GM21423 (cell line): ENCODE results near the gene CFAP100.

ENCODE experiments used
- ATAC-seq: cut with Tn5 transposase; IDR thresholded peaks from one replicate; pipeline ENCODE4 v1.9.1; 2021; ENCODE audit warnings: mild to moderate bottlenecking, moderate library complexity; ENCODE audit not compliant: unreplicated experiment

Gene CFAP100

DNA sequence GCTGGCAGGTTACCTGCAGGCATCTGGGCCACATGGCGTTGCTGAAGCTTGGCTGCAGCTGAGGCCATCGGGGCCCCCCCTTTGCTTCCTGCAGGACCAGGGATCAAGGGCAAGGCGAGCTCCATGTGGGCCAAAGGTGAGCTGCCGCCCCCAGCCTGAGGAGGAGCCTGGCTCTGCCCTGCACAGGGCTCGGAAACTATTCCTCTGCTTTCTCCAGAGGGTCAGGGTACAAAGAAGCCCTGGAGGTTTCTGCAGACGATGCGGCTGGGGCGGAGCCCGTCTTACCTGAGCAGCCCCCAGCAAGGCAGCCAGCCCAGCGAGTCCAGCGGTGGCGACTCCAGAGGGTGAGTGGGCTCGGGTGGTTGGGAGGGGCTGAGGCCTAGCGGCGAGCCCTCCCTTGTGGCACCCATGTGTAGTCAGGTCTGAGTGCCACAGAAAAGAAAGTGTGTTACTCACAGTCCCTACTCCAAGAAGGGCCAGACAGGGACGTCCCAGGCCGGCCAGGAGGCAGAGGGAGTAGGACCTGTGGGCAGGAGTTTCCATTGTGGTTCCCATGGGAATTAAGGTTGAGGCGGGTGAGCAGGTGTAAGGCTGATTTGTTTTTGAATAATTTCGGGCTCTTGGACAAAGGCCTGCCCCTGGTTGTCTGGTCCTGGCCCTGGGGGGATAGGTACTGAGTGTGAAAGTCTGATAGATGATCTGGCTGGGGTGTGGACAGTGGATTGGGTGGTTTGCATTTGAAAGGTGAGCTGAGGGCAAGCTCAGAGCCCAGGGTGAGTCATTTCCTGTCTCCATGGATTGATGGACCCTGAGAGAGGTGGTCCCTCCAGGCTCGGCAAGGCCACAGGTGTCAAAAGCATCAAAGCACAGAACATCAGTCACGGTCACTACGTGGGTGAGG is 25.4 kb downstream of the CFAP100 start:
- no peak for ATAC-seq

- no peak for ATAC-seq
Measured at GRCh38 chr3:126421573-126422119, 26.9 kb downstream of the CFAP100 start.

GRCh38 chr3:126422121-126422520 is 27.4 kb downstream of the CFAP100 start:
- no peak for ATAC-seq

DNA sequence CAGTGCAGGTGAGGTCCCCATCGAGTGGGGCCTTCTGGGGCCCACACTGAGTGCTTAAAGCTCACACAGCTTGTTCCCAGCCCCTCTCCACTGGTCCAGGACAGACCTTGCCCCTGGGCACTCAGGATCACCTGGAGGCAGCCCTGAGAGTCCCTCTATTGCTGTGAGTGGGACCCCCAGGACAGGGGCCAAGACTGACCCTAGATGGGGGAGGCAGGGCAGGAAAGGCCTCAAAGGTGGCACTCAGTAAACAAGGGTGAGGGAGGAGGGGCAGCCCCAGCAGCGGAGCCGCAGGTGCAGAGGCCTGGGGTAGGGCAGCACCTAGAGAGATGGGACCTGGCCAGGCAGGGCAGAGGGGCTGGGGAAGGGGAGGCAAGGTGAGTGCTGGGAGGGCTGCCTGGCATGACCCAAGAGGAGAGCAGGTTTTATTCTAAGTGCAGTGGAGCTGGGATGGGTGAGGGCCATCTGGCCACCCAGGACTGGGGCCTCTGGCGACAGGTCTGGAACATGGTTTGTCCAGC is 27.9 kb downstream of the CFAP100 start:
- no peak for ATAC-seq

DNA sequence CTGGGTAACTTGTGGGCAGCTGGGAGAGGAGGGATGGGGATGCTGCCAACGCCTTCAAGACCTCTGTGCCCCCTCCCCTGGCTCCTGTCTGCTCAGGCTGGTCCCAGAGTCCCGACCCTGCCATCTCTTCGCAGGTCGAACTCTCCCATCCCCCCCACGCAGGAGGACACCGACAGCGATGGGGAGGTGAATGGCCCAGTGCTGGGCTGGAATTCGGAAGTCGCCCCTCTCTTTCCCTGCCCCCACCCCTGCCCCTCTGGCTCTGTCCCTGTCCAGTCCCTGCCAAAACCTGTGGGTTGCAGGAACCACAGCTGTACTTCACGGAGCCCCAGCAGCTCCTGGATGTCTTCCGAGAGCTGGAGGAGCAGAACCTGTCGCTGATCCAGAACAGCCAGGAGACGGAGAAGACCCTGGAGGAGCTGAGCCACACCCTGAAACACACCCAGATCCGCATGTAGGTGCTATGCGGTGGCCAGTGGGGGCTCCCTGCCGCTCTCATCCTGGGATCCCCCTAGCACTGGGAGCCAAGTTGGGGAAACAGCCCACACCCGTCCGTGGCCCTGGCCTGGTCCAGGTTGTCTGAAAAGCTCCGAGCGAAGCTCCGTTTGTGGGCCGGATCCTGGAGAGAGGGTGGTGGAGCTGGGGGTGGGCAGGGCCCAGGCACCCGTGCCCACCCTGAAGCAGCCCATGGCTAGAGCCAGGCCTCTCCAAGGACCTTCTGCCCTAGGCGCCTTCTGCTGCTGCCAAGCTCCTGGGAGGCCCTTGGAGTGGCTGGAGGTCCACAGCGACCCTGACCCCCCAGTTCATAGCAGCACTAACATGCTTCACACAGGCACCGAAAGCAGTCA is 28.7 kb downstream of the CFAP100 start:
- no peak for ATAC-seq

GRCh38 chr3:126424039-126424717 is 29.5 kb downstream of the CFAP100 start:
- no peak for ATAC-seq

- ATAC-seq = no peak
Measured at GRCh38 chr3:126424751-126425150, 30.0 kb downstream of the CFAP100 start.

GRCh38 chr3:126431103-126431534 is 36.4 kb downstream of the CFAP100 start:
- peak; percentile 63 for ATAC-seq

DNA sequence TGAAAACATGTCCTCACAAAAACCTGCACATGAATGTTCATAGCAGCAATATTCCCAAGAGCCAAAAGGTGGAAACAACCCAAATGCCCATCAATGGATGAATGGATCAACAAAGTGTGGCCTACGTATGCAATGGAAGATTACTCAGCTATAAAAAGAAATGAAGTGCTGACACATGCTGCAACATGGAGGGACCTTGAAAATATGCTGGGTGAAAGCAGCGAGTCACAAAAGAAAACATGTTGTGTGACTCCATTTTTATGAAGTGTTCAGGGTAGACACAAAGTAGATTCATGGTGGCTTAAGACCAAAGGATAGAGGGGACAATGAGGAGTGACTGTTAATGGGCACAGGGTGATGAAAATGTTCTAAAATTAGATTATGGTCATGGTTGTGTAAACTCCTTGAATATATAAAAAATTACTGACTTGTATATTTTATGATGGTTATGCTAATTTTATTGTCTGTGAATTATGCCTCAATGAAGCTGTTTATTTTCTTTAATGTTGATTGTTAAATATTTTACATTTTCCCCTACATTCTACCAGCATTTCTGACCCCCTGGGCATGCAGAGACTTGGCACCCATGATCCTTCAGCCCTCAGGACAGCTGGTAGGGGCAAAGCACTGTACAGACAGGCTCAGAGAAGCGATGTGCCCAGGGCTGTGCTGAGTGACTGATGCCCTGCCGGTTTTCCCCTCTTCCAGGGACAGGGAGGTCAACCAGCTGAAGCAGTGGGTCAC is 37.8 kb downstream of the CFAP100 start:
- ATAC-seq = no peak

DNA sequence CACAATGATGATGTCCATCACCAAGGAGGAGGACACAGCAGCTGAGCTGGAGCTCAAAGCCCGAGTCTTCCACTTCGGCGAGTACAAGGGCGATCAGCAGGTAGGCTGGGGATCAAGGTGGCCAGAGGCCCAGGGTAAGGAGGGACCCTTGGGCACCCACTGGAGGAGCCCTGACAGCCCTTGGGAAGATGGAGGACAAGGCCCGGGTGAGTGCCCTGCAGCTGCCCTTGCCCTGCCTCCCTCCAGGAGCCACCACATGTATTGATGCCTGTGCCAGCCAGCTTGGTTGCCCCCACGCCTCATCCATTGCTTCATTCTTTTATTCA is 38.4 kb downstream of the CFAP100 start:
- no peak for ATAC-seq

- no peak for ATAC-seq
Measured at GRCh38 chr3:126433496-126434263, 39.0 kb downstream of the CFAP100 start.

DNA sequence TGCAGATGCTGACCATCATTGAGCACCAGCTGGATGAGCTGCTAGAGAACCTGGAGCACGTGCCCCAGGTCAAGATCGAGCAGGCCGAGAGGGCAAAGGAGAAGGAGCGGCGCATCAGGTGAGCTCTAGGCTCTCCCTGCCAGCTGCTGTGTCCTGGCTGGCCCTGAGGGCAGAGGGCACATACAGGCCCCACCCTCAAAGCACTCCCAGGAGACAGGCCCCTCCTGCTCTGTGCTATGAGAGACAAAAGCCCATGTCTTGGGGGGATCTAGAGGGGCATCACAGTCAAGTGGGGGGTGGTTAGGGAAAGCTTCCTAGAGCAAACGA is 39.5 kb downstream of the CFAP100 start:
- no peak for ATAC-seq

DNA sequence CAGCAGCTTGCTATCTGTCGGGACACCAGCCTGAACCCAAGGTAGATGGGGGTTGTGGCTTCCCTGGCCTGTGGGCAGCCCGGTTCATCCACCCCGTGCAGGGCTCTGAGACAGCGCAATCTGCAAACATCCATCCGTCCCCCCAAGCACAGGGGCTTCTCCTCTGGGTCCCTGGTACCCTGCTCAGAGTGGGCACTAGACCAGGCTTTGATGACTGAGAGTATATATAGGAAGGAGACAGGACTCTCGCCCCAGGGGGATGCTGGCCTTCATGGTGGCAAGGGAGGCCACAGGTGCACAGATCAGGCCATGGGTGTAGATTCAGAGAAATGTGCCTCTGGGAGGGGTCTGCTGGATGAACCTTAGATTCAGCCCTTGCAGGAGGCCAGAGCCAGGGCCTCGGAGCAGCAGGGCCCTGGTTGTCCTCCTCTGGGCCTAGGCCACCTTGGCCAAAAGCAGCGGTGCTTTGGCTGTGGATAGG is 40.3 kb downstream of the CFAP100 start:
- no peak for ATAC-seq

DNA sequence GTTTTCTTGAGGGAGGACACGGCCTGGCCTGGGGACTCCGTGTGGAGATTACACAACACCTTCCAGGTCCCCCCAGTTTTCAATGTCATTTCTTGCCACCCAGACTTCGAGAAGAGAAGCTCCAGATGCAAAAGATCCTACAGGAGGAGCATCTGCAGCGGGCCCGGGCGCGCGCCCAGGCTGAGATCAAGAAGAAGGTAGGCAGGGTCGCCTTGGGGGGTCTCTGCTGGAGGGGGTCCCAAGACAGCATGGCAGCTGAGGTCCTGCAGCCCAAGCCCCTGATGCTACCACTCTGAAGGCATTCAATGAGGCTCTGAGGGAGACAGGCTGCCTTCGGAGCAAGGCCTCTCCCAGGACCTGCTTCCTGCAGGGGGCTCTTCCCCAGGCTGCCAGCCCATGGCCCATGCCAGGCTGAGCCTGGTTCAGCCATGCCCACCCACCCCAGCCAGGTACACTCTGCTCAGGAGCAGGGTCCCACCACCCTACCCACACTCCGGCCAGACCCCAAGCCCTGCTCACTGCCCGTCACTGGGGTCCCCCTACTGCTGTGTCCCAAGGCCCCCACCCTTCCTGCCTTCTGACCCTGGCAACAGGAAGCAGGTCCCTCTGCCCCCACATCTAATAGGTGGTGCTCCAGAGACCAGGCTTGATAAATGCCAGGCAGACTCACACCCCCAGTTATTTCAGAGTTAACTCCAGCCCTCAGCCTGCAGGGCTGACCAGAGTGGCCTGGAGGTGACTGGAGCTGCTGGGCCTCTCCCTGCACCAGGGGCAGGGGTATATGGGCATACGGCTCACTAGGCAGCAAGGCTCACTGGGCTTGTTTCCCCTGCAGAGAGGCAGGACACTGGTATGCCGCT is 41.0 kb downstream of the CFAP100 start:
- ATAC-seq = no peak

DNA sequence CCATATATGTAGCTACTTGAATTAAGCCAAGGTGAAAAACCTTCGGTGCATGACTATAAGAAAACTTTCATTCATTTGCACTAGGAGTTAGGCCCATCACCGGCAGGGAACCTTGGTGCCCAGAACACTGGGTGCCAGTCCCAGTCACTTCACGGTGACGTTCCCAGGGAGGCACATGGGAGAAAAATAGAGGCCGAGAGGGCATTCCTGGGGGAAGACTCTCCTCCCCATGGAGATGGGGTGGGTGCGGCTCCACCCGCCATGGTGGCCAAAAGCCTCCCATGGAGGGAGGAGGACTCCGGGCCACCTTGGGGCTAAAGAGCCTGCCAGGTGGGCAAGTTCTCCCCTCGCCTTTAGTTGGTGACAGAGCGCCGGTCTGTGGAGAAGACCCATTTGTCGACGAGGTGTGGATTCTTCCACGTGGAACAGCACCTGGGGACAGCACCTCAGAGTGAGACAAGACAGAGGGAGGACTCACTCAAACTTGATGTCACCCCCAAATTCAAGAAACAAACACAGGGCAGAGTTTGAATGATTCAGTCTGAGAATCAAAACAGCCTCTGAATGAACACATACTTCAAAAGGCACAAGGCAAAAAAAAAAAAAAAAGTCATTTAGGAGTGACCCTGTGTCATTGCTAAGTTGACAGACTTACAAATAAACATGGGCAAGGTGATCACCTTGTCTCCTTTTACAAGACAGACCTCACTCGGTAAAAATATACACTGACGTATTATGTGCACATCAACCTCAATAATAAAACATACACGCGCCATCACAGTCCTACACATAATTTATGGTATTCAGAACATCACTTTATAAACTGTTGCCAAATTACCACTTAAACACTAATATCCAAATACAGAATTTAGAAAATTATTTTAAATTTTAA is 42.4 kb downstream of the CFAP100 start:
- no peak for ATAC-seq

GRCh38 chr3:126438186-126438585 is 43.5 kb downstream of the CFAP100 start:
- no peak for ATAC-seq

- no peak for ATAC-seq
Measured at GRCh38 chr3:126438746-126439145, 44.0 kb downstream of the CFAP100 start.
